ENCODE measurements around the gene SYK.
"Not testable (repeated sequence)": the region's sequence is repeated elsewhere in the genome, so short reads cannot be mapped to it uniquely, and the experiment has no call there.

SYK gene

GRCh38 chr9:90774682-90775081 lies 26.9 kb upstream of the SYK start:
- H3K4me1 ChIP-seq (ENCODE audit: control insufficient read depth, insufficient read depth, low read length, unreplicated experiment), result no peaks in the 10 kb centered on the region
- H3K36me3 ChIP-seq (ENCODE audit: insufficient read depth, low read length), result no peaks in the 10 kb centered on the region
- H3K79me2 ChIP-seq (ENCODE audit: control insufficient read depth, insufficient read depth, low read length, unreplicated experiment), result no peaks in the 10 kb centered on the region
- no peak overlapping the region for H3K27ac ChIP-seq (ENCODE audit: low read depth, low read length)
- H3K27me3 ChIP-seq (ENCODE audit: insufficient read depth, low read length), result no peaks in the 10 kb centered on the region
- no peak overlapping the region for H2AFZ ChIP-seq (ENCODE audit: low read length, unreplicated experiment)
- no peak overlapping the region for H3K4me3 ChIP-seq (ENCODE audit: low read depth, low read length)

DNA sequence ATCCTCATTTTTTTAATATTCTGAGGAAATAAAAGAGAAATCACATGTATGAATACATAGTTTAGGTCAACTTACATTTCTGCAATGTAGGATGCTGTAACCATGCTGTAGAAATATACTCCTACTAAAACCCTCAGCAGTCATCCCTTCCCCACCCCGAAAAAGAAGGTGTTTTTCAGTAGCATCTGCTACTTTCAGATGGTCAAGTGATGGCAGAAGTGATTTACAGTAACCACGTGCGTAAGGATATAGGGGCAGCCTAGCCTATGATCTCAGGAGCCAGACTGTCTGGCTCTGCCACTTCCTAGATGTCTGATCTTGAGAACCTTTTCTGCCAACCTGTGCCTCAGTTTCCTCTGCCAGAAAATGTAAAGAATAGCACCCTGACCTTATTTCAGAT lies 26.0 kb upstream of the SYK start:
- H3K4me3 ChIP-seq (ENCODE audit: low read depth, low read length), result no peak overlapping the region
- H3K4me1 ChIP-seq (ENCODE audit: control insufficient read depth, insufficient read depth, low read length, unreplicated experiment), result no peaks in the 10 kb centered on the region
- H3K36me3 ChIP-seq (ENCODE audit: insufficient read depth, low read length), result no peaks in the 10 kb centered on the region
- no peak overlapping the region for H3K27ac ChIP-seq (ENCODE audit: low read depth, low read length)
- H3K27me3 ChIP-seq (ENCODE audit: insufficient read depth, low read length), result no peaks in the 10 kb centered on the region
- H3K79me2 ChIP-seq (ENCODE audit: control insufficient read depth, insufficient read depth, low read length, unreplicated experiment), result no peaks in the 10 kb centered on the region
- no peak overlapping the region for H2AFZ ChIP-seq (ENCODE audit: low read length, unreplicated experiment)

GRCh38 chr9:90778746-90779145 lies 22.9 kb upstream of the SYK start:
- Histone ChIP-seq H2AFZ (ENCODE audit: low read length, unreplicated experiment) (no peak overlapping the region), H3K4me1 (ENCODE audit: control insufficient read depth, insufficient read depth, low read length, unreplicated experiment) (no peaks in the 10 kb centered on the region)

DNA sequence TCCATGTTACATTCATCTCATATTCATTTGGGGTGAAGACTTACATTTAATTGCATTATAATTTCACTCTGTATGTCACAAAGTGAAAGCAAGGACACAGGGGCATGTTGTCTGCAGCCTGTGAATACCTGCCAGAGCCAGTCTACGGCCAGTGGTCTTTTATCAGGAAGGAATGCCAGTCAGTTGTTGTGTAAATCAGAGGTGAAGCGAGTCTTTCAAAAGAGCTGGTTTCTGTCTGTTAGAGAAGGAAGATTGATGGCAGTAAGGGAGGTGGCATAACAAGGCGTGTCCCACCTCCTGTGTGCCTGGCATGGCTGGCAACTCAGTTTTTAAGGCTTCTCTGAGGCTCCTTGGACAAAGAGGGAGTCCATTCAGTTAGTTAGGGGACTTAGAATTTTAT lies 18.1 kb upstream of the SYK start:
- Histone ChIP-seq H3K4me3 (ENCODE audit: low read depth, low read length) (no peak overlapping the region), H3K79me2 (ENCODE audit: control insufficient read depth, insufficient read depth, low read length, unreplicated experiment) (no peaks in the 10 kb centered on the region), H3K36me3 (ENCODE audit: insufficient read depth, low read length) (no peaks in the 10 kb centered on the region), H3K4me1 (ENCODE audit: control insufficient read depth, insufficient read depth, low read length, unreplicated experiment) (no peaks in the 10 kb centered on the region), H3K27me3 (ENCODE audit: insufficient read depth, low read length) (no peaks in the 10 kb centered on the region), H2AFZ (ENCODE audit: low read length, unreplicated experiment) (no peak overlapping the region), H3K27ac (ENCODE audit: low read depth, low read length) (no peak overlapping the region)

More at GRCh38 chr9:90778746-90779145, 22.9 kb upstream of the SYK start:
- Histone ChIP-seq H3K27me3 (ENCODE audit: insufficient read depth, low read length) (no peaks in the 10 kb centered on the region), H3K36me3 (ENCODE audit: insufficient read depth, low read length) (no peaks in the 10 kb centered on the region), H3K79me2 (ENCODE audit: control insufficient read depth, insufficient read depth, low read length, unreplicated experiment) (no peaks in the 10 kb centered on the region), H3K4me3 (ENCODE audit: low read depth, low read length) (no peak overlapping the region), H3K27ac (ENCODE audit: low read depth, low read length) (no peak overlapping the region)

DNA sequence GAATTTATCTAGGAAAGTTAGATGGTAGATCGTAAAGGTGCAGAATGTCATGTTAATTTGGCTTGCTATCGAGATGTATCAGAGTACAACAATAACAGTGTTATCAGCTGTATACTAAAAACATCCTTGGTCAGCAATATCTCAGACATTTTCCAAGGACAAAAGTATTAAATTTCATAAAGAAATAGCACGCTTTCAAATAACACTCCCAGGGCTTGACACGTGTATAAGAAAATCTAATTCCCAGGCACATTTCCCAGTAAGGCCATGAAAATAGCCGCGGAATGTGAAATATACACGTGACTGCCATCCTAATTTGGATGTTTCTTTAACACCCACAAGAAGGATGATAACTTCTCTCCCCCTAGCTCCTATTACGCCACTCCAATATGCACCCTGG lies 17.7 kb upstream of the SYK start:
- H3K36me3 ChIP-seq (ENCODE audit: insufficient read depth, low read length), result no peaks in the 10 kb centered on the region
- H3K4me1 ChIP-seq (ENCODE audit: control insufficient read depth, insufficient read depth, low read length, unreplicated experiment), result no peaks in the 10 kb centered on the region
- H3K27me3 ChIP-seq (ENCODE audit: insufficient read depth, low read length), result no peaks in the 10 kb centered on the region
- no peaks in the 10 kb centered on the region for H3K79me2 ChIP-seq (ENCODE audit: control insufficient read depth, insufficient read depth, low read length, unreplicated experiment)
- H3K4me3 ChIP-seq (ENCODE audit: low read depth, low read length), result no peak overlapping the region
- no peak overlapping the region for H3K27ac ChIP-seq (ENCODE audit: low read depth, low read length)
- no peak overlapping the region for H2AFZ ChIP-seq (ENCODE audit: low read length, unreplicated experiment)

- no peaks in the 10 kb centered on the region for H3K4me1 ChIP-seq (ENCODE audit: control insufficient read depth, insufficient read depth, low read length, unreplicated experiment)
- H3K36me3 ChIP-seq (ENCODE audit: insufficient read depth, low read length), result no peaks in the 10 kb centered on the region
- H3K79me2 ChIP-seq (ENCODE audit: control insufficient read depth, insufficient read depth, low read length, unreplicated experiment), result no peaks in the 10 kb centered on the region
- H2AFZ ChIP-seq (ENCODE audit: low read length, unreplicated experiment), result no peak overlapping the region
- no peak overlapping the region for H3K4me3 ChIP-seq (ENCODE audit: low read depth, low read length)
- peaks cover 5% of the 10 kb centered on the region; the same call in 1 of the 2 replicates for H3K27me3 ChIP-seq (ENCODE audit: insufficient read depth, low read length)
- H3K27ac ChIP-seq (ENCODE audit: low read depth, low read length), result no peak overlapping the region
Observed at GRCh38 chr9:90787771-90788460, 13.7 kb upstream of the SYK start.

DNA sequence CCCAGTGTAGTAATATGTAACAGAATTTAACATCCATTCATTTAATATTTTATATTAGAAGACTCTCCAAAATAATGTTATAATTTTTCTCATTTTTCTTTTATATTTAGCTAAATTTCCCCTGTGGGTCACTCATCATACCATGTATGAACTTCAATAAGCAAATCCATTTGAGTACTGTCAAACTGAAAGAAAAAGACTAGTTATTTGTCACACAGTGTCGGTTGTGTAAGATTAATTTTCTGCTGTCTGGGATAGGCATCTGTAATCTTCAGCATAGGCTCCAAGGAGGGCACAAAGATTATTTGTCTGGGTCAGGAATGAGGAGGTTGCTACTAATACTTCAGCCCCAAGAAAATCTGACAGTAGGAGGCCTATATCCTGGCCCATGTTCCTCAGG lies 13.1 kb upstream of the SYK start:
- not testable (repeated sequence) for H3K36me3 ChIP-seq (ENCODE audit: insufficient read depth, low read length); H3K4me1 ChIP-seq (ENCODE audit: control insufficient read depth, insufficient read depth, low read length, unreplicated experiment); H3K79me2 ChIP-seq (ENCODE audit: control insufficient read depth, insufficient read depth, low read length, unreplicated experiment); H3K27me3 ChIP-seq (ENCODE audit: insufficient read depth, low read length); H3K27ac ChIP-seq (ENCODE audit: low read depth, low read length); H2AFZ ChIP-seq (ENCODE audit: low read length, unreplicated experiment); H3K4me3 ChIP-seq (ENCODE audit: low read depth, low read length)

- H2AFZ ChIP-seq (ENCODE audit: low read length, unreplicated experiment), result no peak overlapping the region
- no peak overlapping the region for H3K4me3 ChIP-seq (ENCODE audit: low read depth, low read length)
- H3K27ac ChIP-seq (ENCODE audit: low read depth, low read length), result no peak overlapping the region
- H3K4me1 ChIP-seq (ENCODE audit: control insufficient read depth, insufficient read depth, low read length, unreplicated experiment), result no peaks in the 10 kb centered on the region
- no peaks in the 10 kb centered on the region for H3K79me2 ChIP-seq (ENCODE audit: control insufficient read depth, insufficient read depth, low read length, unreplicated experiment)
- no peaks in the 10 kb centered on the region for H3K36me3 ChIP-seq (ENCODE audit: insufficient read depth, low read length)
- H3K27me3 ChIP-seq (ENCODE audit: insufficient read depth, low read length), result peaks cover 5% of the 10 kb centered on the region; the same call in 1 of the 2 replicates
Observed at GRCh38 chr9:90789408-90789807, 12.2 kb upstream of the SYK start.

DNA sequence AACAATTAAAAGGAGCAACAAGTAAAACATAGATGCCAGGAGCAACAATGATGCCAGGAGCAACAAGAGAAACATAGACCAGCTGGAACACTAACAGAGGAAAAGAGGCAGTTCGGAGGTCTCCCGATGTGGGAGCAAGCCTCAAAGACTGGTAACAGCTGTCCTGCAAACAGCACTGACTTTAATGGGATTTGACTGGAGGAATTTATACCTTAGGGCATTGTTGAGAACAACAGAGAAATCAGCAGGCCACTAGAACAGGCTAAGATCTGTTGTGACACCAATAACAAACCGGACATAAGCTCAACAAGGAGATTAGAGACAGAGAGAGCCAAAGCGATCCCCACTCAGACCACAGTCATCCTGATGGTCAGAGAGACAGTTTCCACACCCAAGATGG lies 11.8 kb upstream of the SYK start:
- no peak overlapping the region for H3K27ac ChIP-seq (ENCODE audit: low read depth, low read length)
- H3K4me1 ChIP-seq (ENCODE audit: control insufficient read depth, insufficient read depth, low read length, unreplicated experiment), result no peaks in the 10 kb centered on the region
- H2AFZ ChIP-seq (ENCODE audit: low read length, unreplicated experiment), result no peak overlapping the region
- no peak overlapping the region for H3K4me3 ChIP-seq (ENCODE audit: low read depth, low read length)
- peaks cover 5% of the 10 kb centered on the region; the same call in 1 of the 2 replicates for H3K27me3 ChIP-seq (ENCODE audit: insufficient read depth, low read length)
- no peaks in the 10 kb centered on the region for H3K36me3 ChIP-seq (ENCODE audit: insufficient read depth, low read length)
- no peaks in the 10 kb centered on the region for H3K79me2 ChIP-seq (ENCODE audit: control insufficient read depth, insufficient read depth, low read length, unreplicated experiment)

- not testable (repeated sequence) for H3K4me3 ChIP-seq (ENCODE audit: low read depth, low read length); H3K27me3 ChIP-seq (ENCODE audit: insufficient read depth, low read length)
Observed at GRCh38 chr9:90793024-90793423, 8.6 kb upstream of the SYK start.

DNA sequence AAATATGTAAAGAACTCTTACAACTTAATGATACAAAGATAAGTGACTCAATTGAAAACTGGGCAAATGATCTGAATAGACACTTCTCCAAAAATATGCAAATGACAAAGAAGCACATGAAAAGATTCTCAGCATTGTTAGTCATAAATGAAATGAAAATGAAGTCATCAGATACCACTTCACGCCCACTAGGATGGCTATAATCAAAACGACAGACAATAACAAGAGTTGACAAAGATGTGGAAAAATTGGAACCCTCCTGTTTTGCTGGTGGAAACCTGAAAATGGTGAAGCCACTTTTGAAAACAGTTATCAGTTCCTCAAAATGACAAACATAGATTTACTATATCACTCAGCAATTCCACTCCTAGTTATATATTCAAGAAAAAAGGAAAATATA lies 7.9 kb upstream of the SYK start:
- no peaks in the 10 kb centered on the region for H3K79me2 ChIP-seq (ENCODE audit: control insufficient read depth, insufficient read depth, low read length, unreplicated experiment)
- no peak overlapping the region for H3K4me3 ChIP-seq (ENCODE audit: low read depth, low read length)
- H3K4me1 ChIP-seq (ENCODE audit: control insufficient read depth, insufficient read depth, low read length, unreplicated experiment), result no peaks in the 10 kb centered on the region
- H3K27me3 ChIP-seq (ENCODE audit: insufficient read depth, low read length), result peaks cover 5% of the 10 kb centered on the region; the same call in 1 of the 2 replicates
- H2AFZ ChIP-seq (ENCODE audit: low read length, unreplicated experiment), result no peak overlapping the region
- no peak overlapping the region for H3K27ac ChIP-seq (ENCODE audit: low read depth, low read length)
- H3K36me3 ChIP-seq (ENCODE audit: insufficient read depth, low read length), result no peaks in the 10 kb centered on the region

More at GRCh38 chr9:90793024-90793423, 8.6 kb upstream of the SYK start:
- H3K36me3 ChIP-seq (ENCODE audit: insufficient read depth, low read length); H3K4me1 ChIP-seq (ENCODE audit: control insufficient read depth, insufficient read depth, low read length, unreplicated experiment); H2AFZ ChIP-seq (ENCODE audit: low read length, unreplicated experiment); H3K27ac ChIP-seq (ENCODE audit: low read depth, low read length); H3K79me2 ChIP-seq (ENCODE audit: control insufficient read depth, insufficient read depth, low read length, unreplicated experiment): not testable (repeated sequence)

All from ACC112 (cell line).